HG03064 (cell line): ENCODE measurements around the gene ZNF366.
"Not testable (repeated sequence)": the region's sequence is repeated elsewhere in the genome, so short reads cannot be mapped to it uniquely, and the experiment has no call there.

Source experiments
- ATAC-seq: cut with Tn5 transposase; IDR thresholded peaks from one replicate; pipeline ENCODE4 v1.9.1; 2021; ENCODE audit warnings: low read depth; ENCODE audit not compliant: unreplicated experiment

The ZNF366 gene

GRCh38 chr5:72412283-72413055 lies 94.7 kb downstream of the ZNF366 start:
- no peak for ATAC-seq

GRCh38 chr5:72410688-72411295 lies 96.4 kb downstream of the ZNF366 start:
- ATAC-seq: no peak

- no peak for ATAC-seq
Measured at GRCh38 chr5:72408603-72409002, 98.6 kb downstream of the ZNF366 start.

GRCh38 chr5:72408127-72408526 lies 99.1 kb downstream of the ZNF366 start:
- ATAC-seq: no peak

- no peak for ATAC-seq
Measured at GRCh38 chr5:72407541-72407940, 99.7 kb downstream of the ZNF366 start.

- no peak for ATAC-seq
Measured at GRCh38 chr5:72407078-72407477, 100.1 kb downstream of the ZNF366 start.

GRCh38 chr5:72404771-72405170 lies 102.4 kb downstream of the ZNF366 start:
- ATAC-seq: not testable (repeated sequence)

GRCh38 chr5:72402959-72403628 lies 104.1 kb downstream of the ZNF366 start:
- ATAC-seq: no peak

- ATAC-seq: no peak
Measured at GRCh38 chr5:72402381-72402890, 104.8 kb downstream of the ZNF366 start.

GRCh38 chr5:72400950-72401349 lies 106.3 kb downstream of the ZNF366 start:
- no peak for ATAC-seq

GRCh38 chr5:72397836-72398235 lies 109.4 kb downstream of the ZNF366 start:
- no peak for ATAC-seq

- ATAC-seq: no peak
Measured at GRCh38 chr5:72394688-72395087, 112.5 kb downstream of the ZNF366 start.

GRCh38 chr5:72393052-72393451 lies 114.2 kb downstream of the ZNF366 start:
- no peak for ATAC-seq
